NCI-H146 treated with DMSO at 0.1 percent for 48 hours (cell line): ENCODE measurements around the gene MCAM.

Experiments
- DNase-seq: peaks from one replicate; lab custom pipeline; 2025; ENCODE audit not compliant: unreplicated experiment; lab: John Stamatoyannopoulos, UW

MCAM gene

GRCh38 chr11:119309411-119309810 lies 7.5 kb downstream of the MCAM start:
- DNase-seq: no peak

GRCh38 chr11:119307974-119308373 lies 9.0 kb downstream of the MCAM start:
- no peak for DNase-seq

GRCh38 chr11:119307219-119307618 lies 9.7 kb downstream of the MCAM start:
- no peak for DNase-seq

- DNase-seq: no peak
Measured at GRCh38 chr11:119306373-119306890, 10.5 kb downstream of the MCAM start.

- DNase-seq: no peak
Measured at GRCh38 chr11:119305556-119306372, 11.2 kb downstream of the MCAM start.

GRCh38 chr11:119303227-119303718 lies 13.7 kb downstream of the MCAM start:
- DNase-seq: no peak

- no peak for DNase-seq
Measured at GRCh38 chr11:119300198-119300964, 16.5 kb downstream of the MCAM start.

GRCh38 chr11:119299416-119299815 lies 17.5 kb downstream of the MCAM start:
- no peak for DNase-seq

- no peak for DNase-seq
Measured at GRCh38 chr11:119298726-119299125, 18.2 kb downstream of the MCAM start.

- no peak for DNase-seq
Measured at GRCh38 chr11:119297938-119298337, 19.0 kb downstream of the MCAM start.

- DNase-seq: no peak
Measured at GRCh38 chr11:119295178-119295577, 21.8 kb downstream of the MCAM start.

- DNase-seq: no peak
Measured at GRCh38 chr11:119293461-119293860, 23.5 kb downstream of the MCAM start.

GRCh38 chr11:119290894-119291497 lies 25.9 kb downstream of the MCAM start:
- no peak for DNase-seq

- DNase-seq: no peak
Measured at GRCh38 chr11:119288219-119288618, 28.7 kb downstream of the MCAM start.

GRCh38 chr11:119285431-119285830 lies 31.5 kb downstream of the MCAM start:
- DNase-seq: no peak

- no peak for DNase-seq
Measured at GRCh38 chr11:119284344-119285157, 32.4 kb downstream of the MCAM start.

- no peak for DNase-seq
Measured at GRCh38 chr11:119282495-119282894, 34.4 kb downstream of the MCAM start.

GRCh38 chr11:119277660-119278059 lies 39.3 kb downstream of the MCAM start:
- DNase-seq: no peak

GRCh38 chr11:119273721-119274120 lies 43.2 kb downstream of the MCAM start:
- no peak for DNase-seq

GRCh38 chr11:119267645-119268044 lies 49.3 kb downstream of the MCAM start:
- DNase-seq: no peak
